ENCODE results near the gene TMEM208. TPM values are rescaled to one million over a fixed set of nuclear protein-coding genes. Genes with fewer than 3 reads are reported as not detected.

Gene TMEM208
- total and polyA plus RNA-seq, 2 of the 8 experiments (the other 6 are each of a cell fraction or from before 2014, with no cell fraction given): 37.7 to 100.0 TPM

GRCh38 chr16:67200491-67200890 is 26.4 kb upstream of the TMEM208 start:
- Histone ChIP-seq H3K9me3 (ENCODE audit: insufficient read depth in 2 of 2, low read depth in 1 of 2, low read length in 1 of 2) (no peaks in the 10 kb centered on the region), H3K4me2 (ENCODE audit: insufficient read depth in 1 of 2, low read depth in 2 of 2, low read length in 2 of 2) (peak overlapping the region; percentile 61 to 99; a peak in 2 of 4 replicates), H3K4me3 (ENCODE audit: extremely low read depth in 1 of 4, insufficient read depth in 2 of 4, low read depth in 3 of 4, low read length in 4 of 4) (peak overlapping the region in 2 of 4 experiments; percentile 9 to 75; a peak in 2 of 8 replicates), H3K27ac (ENCODE audit: low read depth, low read length) (no peak overlapping the region), H3K4ac (replicated peaks; ENCODE audit: insufficient read length, low read depth, low read length) (no peak overlapping the region), H2BK120ac (replicated peaks; ENCODE audit: low read depth, low read length) (no peak overlapping the region), H2BK15ac (ENCODE audit: low read length) (0 out of 2 replicates have a peak overlapping the region, but pooled peaks have one; percentile 61), H2BK12ac (ENCODE audit: low read depth, low read length) (0 out of 2 replicates have a peak overlapping the region, but pooled peaks have one; percentile 3), H3K14ac (ENCODE audit: insufficient read length) (no peak overlapping the region), H3K79me2 (ENCODE audit: control insufficient read depth in 1 of 2, insufficient read depth in 2 of 2, low read length in 2 of 2) (no peaks in the 10 kb centered on the region), H3K79me1 (ENCODE audit: low read depth, low read length) (no peaks in the 10 kb centered on the region), H3K4me1 (replicated peaks in 1 of 4; ENCODE audit: control insufficient read depth in 3 of 4, insufficient read depth in 4 of 4, low read length in 3 of 4) (peaks cover 0 to 12% (median 8%) of the 10 kb centered on the region in 4 experiments; a peak in 4 of 7 replicates), H2AFZ (ENCODE audit: low read length) (no peak overlapping the region), H3K23ac (ENCODE audit: insufficient read length) (no peak overlapping the region), H3K27me3 (replicated peaks in 1 of 4; ENCODE audit: control insufficient read depth in 3 of 4, extremely low read depth in 1 of 4, insufficient read depth in 3 of 4, low read length in 3 of 4) (no peaks in the 10 kb centered on the region), H3K36me3 (ENCODE audit: control insufficient read depth in 2 of 4, insufficient read depth in 4 of 4, low read length in 3 of 4) (peaks cover 13 to 25% (median 24%) of the 10 kb centered on the region in 4 experiments), H3K23me2 (ENCODE audit: low read depth, low read length) (peaks cover 6% of the 10 kb centered on the region; the same call in 1 of the 2 replicates), H4K8ac (ENCODE audit: extremely low read depth, insufficient read depth, low read length) (peak overlapping the region; percentile 19; the same call in 1 of the 2 replicates), H2BK5ac (ENCODE audit: low read depth, low read length) (no peak overlapping the region), H3K18ac (ENCODE audit: extremely low read depth, low read length) (peak overlapping the region; percentile 48; the same call in 1 of the 2 replicates), H3K56ac (replicated peaks; ENCODE audit: insufficient read length, low read depth, low read length) (no peak overlapping the region), H2AK5ac (ENCODE audit: low read depth, low read length) (peak overlapping the region; percentile 48; the same call in 1 of the 2 replicates), H3K9ac (replicated peaks in 1 of 4; ENCODE audit: extremely low read depth in 1 of 4, low read depth in 3 of 4, low read length in 3 of 4) (no peak overlapping the region), H2BK20ac (ENCODE audit: low read length) (no peak overlapping the region), H4K5ac (ENCODE audit: insufficient read length, low read depth, low read length) (no peak overlapping the region), H4K20me1 (replicated peaks in 1 of 2; ENCODE audit: control insufficient read depth in 1 of 2, insufficient read depth in 2 of 2, low read length in 2 of 2) (peaks cover 1 to 14% of the 10 kb centered on the region in 2 experiments), H4K91ac (replicated peaks; ENCODE audit: insufficient read length, low read length) (no peak overlapping the region)
- ChIA-PET CTCF (ENCODE audit: partially characterized antibody) (interaction anchor here (0.7 to 8.7 kb wide), 20 partner anchors 9 to 249 kb away, joined by 3 to 111 read pairs (median 3); partner anchors contain the start of genes EXOC3L1, MATCAP1 and NOL3), POLR2A (ENCODE audit: partially characterized antibody) (interaction anchor here (0.6 to 2.0 kb wide), 5 partner anchors 9 to 75 kb away, joined by 3 to 7 read pairs (median 3); partner anchors contain the start of gene TMEM208)
- WGBS, 2 experiments (ENCODE audit: extremely low coverage in 1 of 2, insufficient coverage in 1 of 2, insufficient read length in 1 of 2, insufficient replicate concordance in 2 of 2, low coverage in 1 of 2, low lambda C conversion rate in 2 of 2, missing lambda C conversion rate in 1 of 2): 88% methylated on average over 8 of the region's 8 CpGs; no CpG with 5 or more reads in 1 of the 2 experiments
- DNase-seq (ENCODE audit: low read depth in 1 of 2, low spot score in 2 of 2) (no peak), FAIRE-seq (no peak)
- no peak for TF ChIP-seq NRF1 (IDR thresholded peaks at IDR 0.05; ENCODE audit: low read depth, low read length)
- TF ChIP-seq EGR1 (IDR thresholded peaks at IDR 0.05; ENCODE audit: borderline replicate concordance, low read depth, low read length): no peak
